Umbilical cord (tissue), 2 donors: ENCODE data around the gene ITGA6. TPM values are rescaled to one million over a fixed set of nuclear protein-coding genes. Genes with fewer than 3 reads are reported as not detected.

Experiments
- DNase-seq: peaks from one replicate; pipeline ENCODE4 v3.0.0-alpha.2; 2015; ENCODE audit warnings: low spot score
- total RNA-seq: library from RNA; depleted of rRNA; stranded (reverse); fragments of >200 nt; gene quantifications from one replicate; pipeline ENCODE4 v1.2.3, GENCODE V29; 2014; ENCODE audit warnings: low replicate concordance; ENCODE audit not compliant: insufficient read depth

The ITGA6 gene
- 107 TPM for total RNA-seq

GRCh38 chr2:172427256-172427989 is at the start of gene ITGA6:
Gene ITGA6 (plus strand): TSS chr2:172427586.
- DNase-seq = peak; percentile 63

- peak; percentile 68 for DNase-seq
Measured at GRCh38 chr2:172380436-172381274, 46.7 kb upstream of the ITGA6 start.

DNA sequence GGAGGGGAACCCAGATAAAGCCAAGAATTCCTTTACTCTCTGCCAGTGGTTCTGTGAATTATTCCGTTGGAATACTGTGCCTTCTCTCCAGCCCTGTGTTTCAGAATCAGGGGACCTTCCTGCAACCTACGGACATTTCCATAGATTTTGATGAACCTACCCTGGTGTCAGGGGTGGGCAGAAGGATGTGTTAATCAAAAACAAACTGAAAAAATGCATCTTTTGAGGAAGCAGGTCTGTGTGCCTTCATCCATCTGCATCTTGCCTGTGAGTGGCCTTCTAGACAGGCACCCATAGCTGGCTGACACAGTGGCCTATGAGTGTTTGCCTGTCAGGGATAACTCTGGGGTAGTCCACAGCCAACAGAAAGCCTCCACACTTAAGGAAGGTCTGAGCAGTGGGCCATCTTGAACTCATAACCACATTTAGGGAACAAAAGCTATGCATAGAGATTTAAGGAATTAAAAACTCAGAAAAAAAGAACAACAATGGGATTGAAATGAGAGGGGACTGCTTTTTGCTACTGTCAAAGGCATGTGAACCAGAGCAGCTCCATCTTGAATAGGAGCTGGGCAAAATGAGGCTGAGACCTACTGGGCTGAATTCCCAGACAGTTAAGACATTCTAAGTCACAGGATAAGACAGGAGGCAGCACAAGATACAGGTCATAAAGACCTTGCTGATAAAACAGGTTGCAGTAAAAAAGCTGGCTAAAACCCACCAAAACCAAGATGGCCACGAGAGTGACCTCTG is 45.9 kb upstream of the ITGA6 start:
- peak; percentile 71 for DNase-seq

- peak; percentile 28 for DNase-seq
Measured at GRCh38 chr2:172387361-172387760, 40.0 kb upstream of the ITGA6 start.

GRCh38 chr2:172389685-172390339 is 37.6 kb upstream of the ITGA6 start:
- DNase-seq = no peak

GRCh38 chr2:172394002-172394401 is 33.4 kb upstream of the ITGA6 start:
- peak; percentile 59 for DNase-seq

DNA sequence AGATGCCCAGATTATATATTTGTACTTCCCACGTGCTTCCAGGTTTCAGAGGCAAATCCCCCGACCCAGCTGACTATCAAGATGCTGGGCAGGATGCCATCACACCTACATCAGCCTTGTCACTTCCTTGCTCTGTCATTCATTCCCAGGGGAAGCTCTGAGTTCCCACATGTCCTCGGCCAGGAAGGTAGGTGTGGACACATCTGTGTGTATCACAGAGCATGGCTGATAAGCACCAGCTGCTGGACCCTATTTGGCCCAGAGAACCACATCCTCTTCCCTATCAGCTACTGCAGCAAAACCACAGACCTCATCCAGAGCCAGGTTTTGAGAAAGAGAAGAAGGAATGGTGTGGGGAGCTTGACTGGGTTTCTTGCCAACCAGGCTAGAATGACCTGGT is 31.9 kb upstream of the ITGA6 start:
- no peak for DNase-seq

DNA sequence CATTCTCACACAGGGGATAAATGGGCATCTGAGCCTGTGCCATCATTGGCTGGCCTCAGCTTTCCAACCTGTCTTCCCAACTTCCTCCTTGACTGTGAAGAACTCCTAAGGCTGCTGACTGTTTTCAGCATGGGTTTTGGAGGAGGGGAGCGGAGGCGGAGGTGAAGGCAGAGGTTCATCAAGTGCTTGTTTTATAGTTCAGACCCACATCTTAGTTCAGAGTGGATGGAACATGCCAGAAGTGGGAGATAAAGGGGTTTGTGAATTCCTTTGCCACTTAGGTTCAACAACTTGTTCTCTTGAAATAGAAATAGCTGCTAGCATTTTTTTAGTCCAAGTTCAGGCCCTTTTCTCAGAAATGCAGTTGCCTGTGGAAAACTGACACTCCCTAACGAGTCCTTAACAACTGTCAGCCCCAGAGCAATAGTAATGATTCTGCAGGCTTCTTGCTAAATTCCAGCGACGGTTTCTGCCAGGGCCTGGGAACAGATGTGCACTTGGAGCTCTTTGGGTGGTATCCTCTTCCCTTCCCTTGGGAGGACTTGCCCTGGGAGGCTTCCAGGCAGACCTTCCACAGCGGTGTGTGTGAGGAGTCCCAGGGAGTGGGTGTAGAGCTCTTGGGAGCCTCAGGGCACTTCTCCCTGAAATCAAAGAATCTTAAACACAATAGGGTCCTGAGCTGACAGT is 30.1 kb upstream of the ITGA6 start:
- DNase-seq = no peak

GRCh38 chr2:172398440-172398839 is 28.9 kb upstream of the ITGA6 start:
- no peak for DNase-seq

GRCh38 chr2:172399765-172400164 is 27.6 kb upstream of the ITGA6 start:
- DNase-seq = no peak

GRCh38 chr2:172402198-172402597 is 25.2 kb upstream of the ITGA6 start:
- DNase-seq = no peak

GRCh38 chr2:172403402-172403801 is 24.0 kb upstream of the ITGA6 start:
- DNase-seq = no peak

- DNase-seq = no peak
Measured at GRCh38 chr2:172403881-172404468, 23.4 kb upstream of the ITGA6 start.

DNA sequence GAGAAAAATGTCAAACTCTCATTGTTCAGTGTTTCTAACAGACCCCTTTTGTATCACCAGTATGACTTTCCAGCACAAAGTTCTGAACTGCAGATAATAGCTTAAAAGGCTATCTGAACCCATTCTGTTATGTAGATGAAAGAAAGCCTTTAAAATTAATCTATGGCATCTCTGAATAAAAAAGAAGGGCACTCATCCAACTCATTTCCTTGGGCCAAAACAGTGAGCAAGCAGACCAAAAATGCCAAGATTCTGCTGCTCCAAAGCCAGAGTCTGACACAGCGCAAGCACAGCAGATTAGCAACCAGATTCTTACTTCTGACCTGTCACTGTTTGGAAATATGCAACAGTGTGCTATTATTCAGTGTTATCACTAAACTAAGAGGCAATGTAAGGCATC is 22.6 kb upstream of the ITGA6 start:
- DNase-seq = peak; percentile 84

DNA sequence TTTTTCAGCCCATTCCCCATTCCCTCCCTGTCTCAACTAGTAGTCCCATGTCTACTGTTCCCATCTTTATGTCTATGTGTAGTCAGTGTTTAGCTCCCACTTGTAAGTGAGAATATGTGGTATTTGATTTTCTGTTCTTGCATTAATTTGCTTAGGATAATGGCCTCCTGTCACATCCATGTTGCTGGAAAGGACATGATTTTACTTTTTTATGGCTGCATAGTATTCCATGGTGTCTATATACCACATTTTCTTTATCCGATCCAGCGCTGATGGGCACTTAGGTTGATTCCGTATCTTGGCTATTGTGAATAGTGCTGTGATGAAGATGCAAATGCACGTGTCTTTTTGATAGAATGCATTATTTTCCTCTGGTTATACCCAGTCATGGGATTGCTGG is 21.7 kb upstream of the ITGA6 start:
- DNase-seq = no peak

- DNase-seq = peak; percentile 37
Measured at GRCh38 chr2:172408143-172408766, 19.1 kb upstream of the ITGA6 start.

GRCh38 chr2:172409042-172409441 is 18.3 kb upstream of the ITGA6 start:
- DNase-seq = no peak

DNA sequence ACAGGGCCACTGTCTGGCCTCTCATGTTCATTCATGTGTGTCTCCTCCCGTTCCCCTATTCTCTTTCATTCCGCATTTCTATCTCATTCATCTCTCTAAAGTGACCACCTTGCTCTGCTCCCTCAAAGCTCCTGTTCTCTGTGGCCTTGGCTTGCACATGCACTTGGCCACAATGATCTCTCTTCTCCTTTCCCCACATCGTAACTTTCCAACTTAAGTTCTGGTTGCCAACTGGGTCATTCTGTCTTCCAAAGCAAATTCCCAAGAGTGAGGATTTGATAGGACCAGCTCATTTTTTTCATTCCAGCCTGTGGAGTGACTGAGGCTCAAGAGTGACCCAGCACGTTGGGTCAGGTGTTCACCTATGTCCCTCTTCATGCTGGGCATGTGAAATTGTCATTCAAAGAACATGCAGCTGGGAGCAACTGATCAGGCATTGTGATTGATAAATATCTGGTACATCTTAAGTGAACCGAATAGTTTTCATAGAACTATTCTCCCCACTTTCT is 14.3 kb upstream of the ITGA6 start:
- no peak for DNase-seq

DNA sequence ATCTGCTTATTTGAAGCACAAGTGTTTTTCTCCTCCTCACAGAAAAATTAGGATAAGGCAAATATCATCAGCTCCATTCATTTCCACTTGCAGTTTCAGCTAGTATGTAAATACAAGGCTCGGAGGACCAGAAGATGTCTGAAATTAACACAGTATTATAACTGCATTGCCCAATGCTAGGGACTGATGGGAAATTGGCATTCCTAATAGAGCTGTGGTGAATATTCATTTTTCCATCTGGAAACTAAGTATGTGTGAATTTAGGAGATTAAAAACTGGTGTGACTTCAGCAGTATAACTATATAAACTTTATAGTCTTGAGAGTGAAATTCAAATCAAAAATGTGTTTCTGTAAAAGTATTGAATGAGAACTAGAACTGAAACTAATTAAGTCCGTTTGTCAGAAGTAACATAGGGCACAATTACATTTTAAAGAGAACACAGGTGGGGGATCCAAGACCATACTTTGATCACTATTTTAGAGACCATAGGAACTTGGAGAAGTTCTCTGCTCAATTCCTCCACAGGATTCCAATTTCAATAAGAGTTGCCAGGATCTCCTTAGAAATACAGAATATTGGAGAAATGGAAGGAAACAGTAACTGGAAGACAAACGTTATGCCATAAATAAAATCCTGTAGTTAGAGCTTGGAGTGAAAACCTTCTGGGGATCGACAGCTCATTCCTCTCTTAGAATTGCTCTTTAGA is 12.1 kb upstream of the ITGA6 start:
- DNase-seq = no peak
